ENCODE measurements around the gene CRHR2. TPM values are rescaled to one million over a fixed set of nuclear protein-coding genes. Genes with fewer than 3 reads are reported as not detected.

Gene CRHR2
- total and polyA plus RNA-seq, 4 donors = 0.23 to 1.5 TPM; not detected in 2

DNA sequence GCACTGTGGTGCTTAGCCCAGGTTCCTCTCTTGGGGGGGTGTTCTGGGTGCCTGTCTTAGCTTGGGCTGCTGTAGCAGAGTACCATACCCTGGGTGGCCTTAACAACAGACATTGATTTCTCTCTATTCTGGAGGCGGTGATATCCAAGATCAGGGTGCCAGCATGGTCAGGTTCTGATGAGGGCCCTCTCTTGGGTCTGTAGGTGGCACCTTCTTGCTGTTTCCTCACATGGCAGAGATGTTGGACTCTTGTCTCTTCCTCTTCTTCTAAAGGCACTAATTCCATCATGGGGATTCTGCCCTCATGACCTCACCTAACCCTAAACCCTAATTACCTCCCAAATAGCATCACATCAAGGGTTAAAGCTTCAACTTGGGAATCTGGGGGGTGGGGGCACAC lies 19.9 kb upstream of the CRHR2 start:
- intact Hi-C loops (cut with DNase I) = no loop called here
- 78 to 100% methylated on average over 1 of the region's 1 CpG for WGBS, 2 donors

DNA sequence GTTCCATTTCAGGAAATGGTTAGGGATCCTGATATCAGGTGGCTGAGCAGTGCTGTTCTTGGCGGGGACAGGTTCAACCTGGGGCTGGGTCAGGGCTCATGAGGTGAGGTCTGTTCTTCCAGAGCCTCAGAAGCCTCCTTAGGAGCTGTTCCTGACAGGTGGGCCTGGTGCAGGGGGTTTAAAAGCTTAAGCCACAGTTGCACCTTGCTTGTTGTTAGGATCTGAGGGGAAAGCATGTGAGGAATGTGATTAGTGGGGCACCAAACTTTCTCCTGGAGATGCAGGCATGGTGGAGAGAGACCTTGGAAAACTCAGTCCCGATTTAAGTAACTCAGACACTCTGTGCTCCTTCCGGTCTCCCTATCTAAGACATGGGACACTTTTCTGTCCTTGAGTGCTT lies 18.7 kb upstream of the CRHR2 start:
- H3K4me3 ChIP-seq (ENCODE audit: low read length in 2 of 2) = no peak overlapping the region
- intact Hi-C loops (cut with DNase I) = no loop called here
- DNase-seq (peak; percentile 12), ATAC-seq (ENCODE audit: low FRiP score) (no peak)
- 77 to 80% methylated on average over 3 of the region's 3 CpGs for WGBS, 2 donors
- no peaks in the 10 kb centered on the region for H3K4me1 ChIP-seq (ENCODE audit: control insufficient read depth in 1 of 2, insufficient read depth in 2 of 2, low read length in 2 of 2)
- H3K27ac ChIP-seq (ENCODE audit: low read depth in 1 of 2, low read length in 2 of 2) = no peak overlapping the region
- H3K27me3 ChIP-seq (ENCODE audit: control insufficient read depth in 1 of 2, insufficient read depth in 2 of 2, low read length in 1 of 2) = no peaks in the 10 kb centered on the region
- H3K36me3 ChIP-seq (ENCODE audit: control insufficient read depth in 1 of 2, insufficient read depth in 2 of 2, low read length in 1 of 2) = no peaks in the 10 kb centered on the region
- H3K9me3 ChIP-seq (ENCODE audit: control insufficient read depth, low read length) = no peaks in the 10 kb centered on the region

More for the DNA sequence above, 19.9 kb upstream of the CRHR2 start:
- H3K27ac ChIP-seq (ENCODE audit: low read depth in 1 of 2, low read length in 2 of 2) = no peak overlapping the region
- no peak for ATAC-seq (ENCODE audit: low FRiP score)
- DNase-seq = no peak
- H3K36me3 ChIP-seq (ENCODE audit: control insufficient read depth in 1 of 2, insufficient read depth in 2 of 2, low read length in 1 of 2) = no peaks in the 10 kb centered on the region
- no peaks in the 10 kb centered on the region for H3K9me3 ChIP-seq (ENCODE audit: control insufficient read depth, low read length)
- no peak overlapping the region for H3K4me3 ChIP-seq (ENCODE audit: low read length in 2 of 2)
- no peaks in the 10 kb centered on the region for H3K4me1 ChIP-seq (ENCODE audit: control insufficient read depth in 1 of 2, insufficient read depth in 2 of 2, low read length in 2 of 2)
- no peaks in the 10 kb centered on the region for H3K27me3 ChIP-seq (ENCODE audit: control insufficient read depth in 1 of 2, insufficient read depth in 2 of 2, low read length in 1 of 2)

DNA sequence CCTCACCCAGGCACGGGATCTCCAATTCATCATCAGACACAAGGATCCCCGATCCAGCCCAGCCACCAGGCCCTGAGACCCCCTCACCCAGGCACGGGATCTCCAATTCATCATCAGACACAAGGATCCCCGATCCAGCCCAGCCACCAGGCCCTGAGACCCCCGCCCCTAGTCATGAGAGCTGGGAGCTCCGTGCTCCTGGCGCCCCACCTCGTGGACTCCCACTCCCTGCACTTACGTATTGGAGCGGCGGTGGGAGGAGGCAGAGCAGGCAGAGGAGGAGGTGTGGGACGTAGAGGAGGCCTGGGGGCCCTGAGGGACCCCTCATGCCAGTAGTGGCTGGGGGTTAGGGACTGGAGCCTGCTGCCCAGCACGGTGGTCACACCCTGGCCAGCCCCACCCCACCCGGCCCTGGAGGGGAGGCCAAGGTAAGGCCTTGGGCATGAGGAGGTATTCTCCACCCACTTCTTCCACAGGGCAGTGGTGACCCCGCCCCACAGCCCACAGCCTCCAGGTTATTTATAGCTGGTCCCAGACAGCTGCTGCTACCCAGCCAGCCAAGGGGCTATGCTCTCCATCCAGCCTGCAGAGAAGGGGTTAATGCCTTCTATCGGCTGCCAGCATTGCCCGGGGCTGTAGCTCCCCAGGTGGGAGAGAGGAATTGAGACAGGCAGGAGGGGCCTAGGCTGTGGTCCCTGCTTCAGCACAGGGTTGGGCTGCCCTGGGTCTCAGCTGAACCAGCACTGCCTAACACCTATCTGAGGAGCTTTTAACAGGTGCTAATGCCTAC lies 17.6 kb upstream of the CRHR2 start:
- H3K36me3 ChIP-seq (ENCODE audit: control insufficient read depth in 1 of 2, insufficient read depth in 2 of 2, low read length in 1 of 2) = no peaks in the 10 kb centered on the region
- no peak overlapping the region for H3K4me3 ChIP-seq (ENCODE audit: low read length in 2 of 2)
- H3K27me3 ChIP-seq (ENCODE audit: control insufficient read depth in 1 of 2, insufficient read depth in 2 of 2, low read length in 1 of 2) = no peaks in the 10 kb centered on the region
- H3K27ac ChIP-seq (ENCODE audit: low read depth in 1 of 2, low read length in 2 of 2) = no peak overlapping the region
- H3K4me1 ChIP-seq (ENCODE audit: control insufficient read depth in 1 of 2, insufficient read depth in 2 of 2, low read length in 2 of 2) = no peaks in the 10 kb centered on the region
- H3K9me3 ChIP-seq (ENCODE audit: control insufficient read depth, low read length) = no peaks in the 10 kb centered on the region
- DNase-seq = peak in 1 of 2 donors; percentile 71
- WGBS, 2 donors = 51 to 54% methylated on average over 16 to 17 of the region's 17 CpGs
- intact Hi-C loops (cut with DNase I) = no loop called here
- peak; percentile 4 for ATAC-seq (ENCODE audit: low FRiP score)

DNA sequence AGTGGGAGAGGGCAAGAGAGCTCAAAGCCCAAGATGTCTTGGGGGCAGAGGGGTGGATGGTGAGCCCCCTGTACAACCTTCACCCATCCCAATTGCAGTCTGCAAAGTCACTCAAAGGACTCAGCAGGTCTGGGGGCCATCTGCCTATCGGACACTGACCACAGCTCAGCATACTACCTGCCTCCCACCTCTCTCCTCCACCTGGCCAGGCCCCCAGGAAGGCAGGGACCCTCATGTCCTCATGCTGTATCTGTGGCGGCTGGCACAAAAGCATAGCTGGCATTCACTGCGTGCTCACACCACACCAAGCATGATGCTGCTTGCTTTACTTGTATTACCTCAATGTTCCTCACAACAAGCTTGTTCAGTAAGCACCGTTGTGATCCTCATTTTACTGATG lies 16.2 kb upstream of the CRHR2 start:
- no peaks in the 10 kb centered on the region for H3K4me1 ChIP-seq (ENCODE audit: control insufficient read depth in 1 of 2, insufficient read depth in 2 of 2, low read length in 2 of 2)
- intact Hi-C loops (cut with DNase I) = no loop called here
- 88 to 93% methylated on average over 3 to 4 of the region's 4 CpGs for WGBS, 2 donors
- ATAC-seq (ENCODE audit: low FRiP score) (no peak), DNase-seq (peak in 1 of 2 donors; percentile 67)
- H3K36me3 ChIP-seq (ENCODE audit: control insufficient read depth in 1 of 2, insufficient read depth in 2 of 2, low read length in 1 of 2) = no peaks in the 10 kb centered on the region
- no peaks in the 10 kb centered on the region for H3K27me3 ChIP-seq (ENCODE audit: control insufficient read depth in 1 of 2, insufficient read depth in 2 of 2, low read length in 1 of 2)
- no peak overlapping the region for H3K27ac ChIP-seq (ENCODE audit: low read depth in 1 of 2, low read length in 2 of 2)
- no peaks in the 10 kb centered on the region for H3K9me3 ChIP-seq (ENCODE audit: control insufficient read depth, low read length)
- H3K4me3 ChIP-seq (ENCODE audit: low read length in 2 of 2) = no peak overlapping the region

DNA sequence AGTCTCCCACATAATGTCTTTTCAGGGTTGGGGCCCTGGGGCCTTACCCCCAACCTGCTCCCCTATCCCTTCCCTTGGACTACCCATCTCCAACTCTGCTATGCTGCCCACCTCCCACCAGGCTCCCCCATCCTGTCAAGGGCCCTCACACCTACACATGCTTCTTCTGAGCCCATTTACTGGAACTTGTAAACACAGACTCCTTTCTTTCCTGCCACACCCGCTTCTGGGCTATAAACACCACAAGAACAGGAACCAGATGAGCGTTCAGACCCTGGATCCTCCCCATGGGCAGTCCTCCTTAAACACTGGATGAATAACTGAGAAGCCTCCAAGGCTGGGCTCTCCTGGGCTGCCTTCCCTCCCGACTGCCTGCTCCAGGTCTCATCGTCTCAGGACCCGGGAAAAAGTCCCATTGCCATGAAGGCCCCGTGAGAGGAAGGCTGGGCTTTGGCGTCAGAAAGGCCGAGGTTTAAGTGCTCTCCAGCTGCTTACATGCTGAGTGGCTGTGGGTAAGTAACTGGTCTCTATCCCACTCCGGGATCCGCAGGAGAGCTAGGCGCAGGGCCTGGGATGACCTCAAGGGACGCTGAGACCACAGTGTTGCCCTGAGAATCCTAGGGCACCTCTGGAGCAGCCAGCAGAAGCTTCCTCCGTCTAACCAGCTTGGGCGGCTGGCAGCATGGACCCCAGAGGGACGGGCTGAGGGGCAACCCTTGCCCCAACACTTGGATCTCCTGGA lies 15.6 kb upstream of the CRHR2 start:
- WGBS, 2 donors = 86% methylated on average over 15 of the region's 15 CpGs
- no peaks in the 10 kb centered on the region for H3K36me3 ChIP-seq (ENCODE audit: control insufficient read depth in 1 of 2, insufficient read depth in 2 of 2, low read length in 1 of 2)
- H3K27ac ChIP-seq (ENCODE audit: low read depth in 1 of 2, low read length in 2 of 2) = no peak overlapping the region
- no peaks in the 10 kb centered on the region for H3K9me3 ChIP-seq (ENCODE audit: control insufficient read depth, low read length)
- no peak overlapping the region for H3K4me3 ChIP-seq (ENCODE audit: low read length in 2 of 2)
- intact Hi-C loops (cut with DNase I) = no loop called here
- no peaks in the 10 kb centered on the region for H3K4me1 ChIP-seq (ENCODE audit: control insufficient read depth in 1 of 2, insufficient read depth in 2 of 2, low read length in 2 of 2)
- DNase-seq = peak in 1 of 2 donors; percentile 59
- no peaks in the 10 kb centered on the region for H3K27me3 ChIP-seq (ENCODE audit: control insufficient read depth in 1 of 2, insufficient read depth in 2 of 2, low read length in 1 of 2)
- no peak for ATAC-seq (ENCODE audit: low FRiP score)

DNA sequence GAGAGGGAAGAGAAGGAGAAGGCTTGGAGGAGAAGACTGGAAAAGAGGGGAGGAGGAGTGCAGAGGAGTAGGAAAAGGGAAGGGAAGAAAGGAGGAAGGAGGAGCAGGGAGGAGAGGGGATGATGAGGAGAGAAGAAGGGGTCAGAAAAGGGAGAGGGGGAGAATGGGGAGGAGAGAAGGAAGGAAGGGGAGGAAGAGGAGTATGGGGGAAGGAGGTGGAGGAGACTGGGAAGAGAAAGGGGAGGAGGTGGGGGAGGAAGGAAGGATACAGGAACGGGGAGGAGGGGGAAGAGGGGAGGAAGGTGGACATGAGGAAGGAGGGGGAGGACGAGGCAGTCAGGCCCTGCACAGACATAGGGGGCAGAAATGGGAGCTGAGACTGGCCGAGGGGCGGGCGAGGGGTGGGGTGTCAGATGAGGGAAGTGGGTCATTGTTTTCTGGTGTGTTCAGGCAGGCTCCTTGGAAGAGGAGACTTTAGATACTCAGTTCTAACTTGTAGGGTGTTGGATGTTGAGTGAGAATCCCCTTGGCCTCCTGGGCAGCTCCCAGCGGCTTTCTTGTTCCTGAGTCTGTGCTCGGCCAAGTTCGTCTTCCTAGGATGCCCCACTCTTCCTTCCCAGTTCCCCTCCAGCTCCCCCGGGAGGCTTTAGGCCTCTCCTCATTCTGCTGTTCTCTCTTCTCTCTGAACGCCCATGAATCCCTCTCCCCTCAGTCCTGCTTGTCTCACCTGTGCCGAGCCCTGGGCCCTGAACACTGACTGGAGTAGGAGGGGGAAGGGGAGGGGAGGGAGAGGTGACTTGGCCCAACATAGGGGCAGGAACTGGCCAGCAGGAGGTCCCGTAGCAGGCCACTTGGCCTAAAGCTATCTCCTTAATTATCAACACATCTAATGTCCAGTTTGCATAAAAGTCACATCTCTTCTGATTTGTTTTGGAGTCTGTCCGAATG lies 12.8 kb upstream of the CRHR2 start:
- Histone ChIP-seq H3K27me3 (ENCODE audit: control insufficient read depth in 1 of 2, insufficient read depth in 2 of 2, low read length in 1 of 2) (no peaks in the 10 kb centered on the region), H3K27ac (ENCODE audit: low read depth in 1 of 2, low read length in 2 of 2) (no peak overlapping the region), H3K9me3 (ENCODE audit: control insufficient read depth, low read length) (no peaks in the 10 kb centered on the region), H3K36me3 (ENCODE audit: control insufficient read depth in 1 of 2, insufficient read depth in 2 of 2, low read length in 1 of 2) (no peaks in the 10 kb centered on the region), H3K4me1 (ENCODE audit: control insufficient read depth in 1 of 2, insufficient read depth in 2 of 2, low read length in 2 of 2) (no peaks in the 10 kb centered on the region), H3K4me3 (ENCODE audit: low read length in 2 of 2) (no peak overlapping the region)
- DNase-seq (peak in 1 of 2 donors; percentile 62), ATAC-seq (ENCODE audit: low FRiP score) (no peak)
- intact Hi-C loops (cut with DNase I) = no loop called here
- WGBS, 2 donors = 82 to 85% methylated on average over 13 of the region's 13 CpGs

DNA sequence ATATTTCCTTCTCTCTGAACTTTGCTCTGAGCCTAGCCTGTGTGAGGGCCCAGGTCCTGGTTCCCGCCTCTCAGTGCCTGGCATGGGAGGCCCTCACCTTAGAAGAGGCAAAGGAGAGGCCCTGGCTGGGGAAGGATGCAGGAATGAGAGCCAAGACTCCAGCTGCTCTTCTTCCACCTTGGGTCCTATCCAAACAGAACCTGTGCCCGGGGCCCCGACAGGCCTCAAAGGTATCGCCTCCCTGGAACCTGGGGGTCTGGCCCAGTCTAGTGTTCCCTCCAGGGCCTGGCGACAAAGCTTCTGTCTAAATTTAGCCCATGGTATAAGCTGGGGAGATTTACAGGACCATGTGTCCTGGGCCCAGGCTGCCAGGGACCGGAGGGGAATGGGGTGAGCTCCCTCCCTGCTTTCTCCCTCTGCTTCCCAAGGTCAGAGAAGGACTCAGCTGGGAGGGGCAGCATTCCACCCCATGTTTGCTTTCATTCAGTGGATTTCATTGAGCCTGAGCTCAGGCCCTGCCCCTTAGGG lies 12.0 kb upstream of the CRHR2 start:
- ATAC-seq (ENCODE audit: low FRiP score) (no peak), DNase-seq (peak in 1 of 2 donors; percentile 49)
- H3K27ac ChIP-seq (ENCODE audit: low read depth in 1 of 2, low read length in 2 of 2) = no peak overlapping the region
- no peak overlapping the region for H3K4me3 ChIP-seq (ENCODE audit: low read length in 2 of 2)
- intact Hi-C loops (cut with DNase I) = no loop called here
- no peaks in the 10 kb centered on the region for H3K36me3 ChIP-seq (ENCODE audit: control insufficient read depth in 1 of 2, insufficient read depth in 2 of 2, low read length in 1 of 2)
- no peaks in the 10 kb centered on the region for H3K27me3 ChIP-seq (ENCODE audit: control insufficient read depth in 1 of 2, insufficient read depth in 2 of 2, low read length in 1 of 2)
- 54 to 57% methylated on average over 6 of the region's 6 CpGs for WGBS, 2 donors
- no peaks in the 10 kb centered on the region for H3K4me1 ChIP-seq (ENCODE audit: control insufficient read depth in 1 of 2, insufficient read depth in 2 of 2, low read length in 2 of 2)
- H3K9me3 ChIP-seq (ENCODE audit: control insufficient read depth, low read length) = no peaks in the 10 kb centered on the region

DNA sequence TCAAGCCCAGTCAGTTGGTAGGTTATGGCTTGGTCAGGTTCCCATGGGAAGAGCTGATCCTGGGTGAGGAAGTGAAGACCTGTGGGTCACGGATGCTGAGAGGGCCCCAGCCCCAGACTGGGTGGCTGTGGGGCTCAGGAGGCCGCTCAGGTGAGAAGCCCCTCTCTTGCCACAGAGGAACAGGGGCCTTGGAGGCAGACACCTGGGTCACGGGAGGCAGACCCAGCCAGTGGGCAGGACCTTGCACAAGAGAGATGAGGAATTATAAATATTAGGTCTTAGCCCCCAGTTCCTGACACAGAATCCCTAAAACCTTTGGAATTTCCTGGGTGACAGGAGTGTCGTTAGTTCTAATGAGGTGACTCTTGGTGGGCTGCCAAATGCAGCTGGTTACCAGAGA lies 10.6 kb upstream of the CRHR2 start:
- DNase-seq (no peak), ATAC-seq (ENCODE audit: low FRiP score) (no peak)
- Histone ChIP-seq H3K4me3 (ENCODE audit: low read length in 2 of 2) (no peak overlapping the region), H3K27ac (ENCODE audit: low read depth in 1 of 2, low read length in 2 of 2) (no peak overlapping the region), H3K27me3 (ENCODE audit: control insufficient read depth in 1 of 2, insufficient read depth in 2 of 2, low read length in 1 of 2) (no peaks in the 10 kb centered on the region), H3K9me3 (ENCODE audit: control insufficient read depth, low read length) (no peaks in the 10 kb centered on the region), H3K36me3 (ENCODE audit: control insufficient read depth in 1 of 2, insufficient read depth in 2 of 2, low read length in 1 of 2) (no peaks in the 10 kb centered on the region), H3K4me1 (ENCODE audit: control insufficient read depth in 1 of 2, insufficient read depth in 2 of 2, low read length in 2 of 2) (no peaks in the 10 kb centered on the region)
- intact Hi-C loops (cut with DNase I) = no loop called here
- WGBS, 2 donors = 72 to 73% methylated on average over 4 of the region's 4 CpGs

Measured in aorta (tissue), 5 donors.